WTC11 (cell line): ENCODE data around the gene PIGQ. TPM values are rescaled to one million over a fixed set of nuclear protein-coding genes. Genes with fewer than 3 reads are reported as not detected.

Source experiments
- ATAC-seq: fragments of 200-7000 bp; cut with Tn5 transposase; 2 replicates; pipeline ENCODE4 v1.10.0; 2021; ENCODE audit warnings: mild to moderate bottlenecking, moderate library complexity
- CTCF ChIA-PET: fragments of 300-600 bp; sonication (Branson Sonifier 250); formaldehyde crosslinking; loops from one replicate; lab custom pipeline; 2021; ENCODE audit warnings: antibody characterized with exemption; lab: Charles Lee
- POLR2A ChIA-PET: fragments of 350-600 bp; sonication (Branson Sonifier 250); formaldehyde crosslinking; loops from one replicate; lab custom pipeline; 2021; ENCODE audit warnings: antibody characterized with exemption; lab: Charles Lee
- DNase-seq: peaks from one replicate; pipeline ENCODE4 v3.0.0; 2021; ENCODE audit warnings: low spot score
- H3K27ac Mint-ChIP-seq: 2 replicates; pipeline ENCODE4 v1.8.0; 2021; ENCODE audit warnings: mixed read lengths
- H3K27me3 Mint-ChIP-seq: 2 replicates; pipeline ENCODE4 v1.8.0; 2021; ENCODE audit warnings: low read depth, mild to moderate bottlenecking, moderate library complexity, mixed read lengths
- H3K36me3 Mint-ChIP-seq: 2 replicates; pipeline ENCODE4 v1.8.0; 2021; ENCODE audit warnings: mixed read lengths
- H3K4me1 Mint-ChIP-seq: 2 replicates; pipeline ENCODE4 v1.8.0; 2022; ENCODE audit warnings: mixed read lengths
- H3K4me3 Mint-ChIP-seq: 2 replicates; pipeline ENCODE4 v1.8.0; 2021; ENCODE audit warnings: mild to moderate bottlenecking, moderate library complexity, mixed read lengths
- H3K9me3 Mint-ChIP-seq: 2 replicates; pipeline ENCODE4 v1.8.0; 2021; ENCODE audit warnings: mixed read lengths
- RELA ChIP-seq: sonication (generic); formaldehyde crosslinking; IDR thresholded peaks from 2 replicates; pipeline ENCODE4 v1.8.1; 2022; ENCODE audit warnings: missing genetic modification reagents, mild to moderate bottlenecking, borderline replicate concordance
- RORB ChIP-seq: fragments of 250-450 bp; sonication (Bioruptor Pico); IDR thresholded peaks from 2 replicates; pipeline ENCODE4 v1.9.0; 2021; ENCODE audit warnings: mild to moderate bottlenecking
- ZNF317 ChIP-seq: sonication (generic); formaldehyde crosslinking; IDR thresholded peaks from 2 replicates; pipeline ENCODE4 v1.8.1; 2023; ENCODE audit warnings: low read depth, mild to moderate bottlenecking, moderate library complexity, missing genetic modification reagents, borderline replicate concordance
- ZNF396 ChIP-seq: fragments of 250-450 bp; sonication (Bioruptor Pico); IDR thresholded peaks from 2 replicates; pipeline ENCODE4 v1.8.0; 2021; ENCODE audit warnings: mild to moderate bottlenecking, moderate library complexity, borderline replicate concordance
- ZNF416 ChIP-seq: fragments of 250-450 bp; sonication (Bioruptor Pico); IDR thresholded peaks from 2 replicates; pipeline ENCODE4 v1.9.0; 2021; ENCODE audit warnings: mild to moderate bottlenecking, inconsistent platforms
- ZNF671 ChIP-seq: fragments of 250-450 bp; sonication (Bioruptor Pico); IDR thresholded peaks from 2 replicates; pipeline ENCODE4 v1.8.0; 2021; ENCODE audit warnings: mild to moderate bottlenecking
- total RNA-seq: library from RNA; stranded (reverse); gene quantifications from 3 replicates; pipeline ENCODE4 v1.2.3, GENCODE V29; 2021
- TF ChIP-seq, protein P1 (sequence below): sonication (generic); formaldehyde crosslinking; IDR thresholded peaks from 2 replicates; pipeline ENCODE4 v1.8.0; 2023; ENCODE audit warnings: missing genetic modification reagents, mild to moderate bottlenecking, borderline replicate concordance
- TF ChIP-seq, protein P2 (sequence below): fragments of 250-450 bp; sonication (Bioruptor Pico); IDR thresholded peaks from 2 replicates; pipeline ENCODE4 v1.9.0; 2021; ENCODE audit warnings: moderate library complexity, mild to moderate bottlenecking, inconsistent platforms, borderline replicate concordance
- TF ChIP-seq, protein P3 (sequence below): sonication (generic); formaldehyde crosslinking; IDR thresholded peaks from 2 replicates; pipeline ENCODE4 v1.8.1; 2023; ENCODE audit warnings: mild to moderate bottlenecking, missing genetic modification reagents
- TF ChIP-seq, protein P4 (sequence below): fragments of 250-450 bp; sonication (Bioruptor Pico); IDR thresholded peaks from 2 replicates; pipeline ENCODE4 v1.9.0; 2021; ENCODE audit warnings: mild to moderate bottlenecking
- TF ChIP-seq, protein P5 (sequence below): sonication (generic); formaldehyde crosslinking; IDR thresholded peaks from 2 replicates; pipeline ENCODE4 v1.8.1; 2023; ENCODE audit warnings: mild to moderate bottlenecking, moderate library complexity, missing genetic modification reagents
- TF ChIP-seq, protein P6 (sequence below): sonication (generic); formaldehyde crosslinking; IDR thresholded peaks from 2 replicates; pipeline ENCODE4 v1.8.1; 2023; ENCODE audit warnings: mild to moderate bottlenecking, missing genetic modification reagents, borderline replicate concordance

The PIGQ gene
- total RNA-seq, 1 experiment from 2014 or later: 63.7 TPM

DNA sequence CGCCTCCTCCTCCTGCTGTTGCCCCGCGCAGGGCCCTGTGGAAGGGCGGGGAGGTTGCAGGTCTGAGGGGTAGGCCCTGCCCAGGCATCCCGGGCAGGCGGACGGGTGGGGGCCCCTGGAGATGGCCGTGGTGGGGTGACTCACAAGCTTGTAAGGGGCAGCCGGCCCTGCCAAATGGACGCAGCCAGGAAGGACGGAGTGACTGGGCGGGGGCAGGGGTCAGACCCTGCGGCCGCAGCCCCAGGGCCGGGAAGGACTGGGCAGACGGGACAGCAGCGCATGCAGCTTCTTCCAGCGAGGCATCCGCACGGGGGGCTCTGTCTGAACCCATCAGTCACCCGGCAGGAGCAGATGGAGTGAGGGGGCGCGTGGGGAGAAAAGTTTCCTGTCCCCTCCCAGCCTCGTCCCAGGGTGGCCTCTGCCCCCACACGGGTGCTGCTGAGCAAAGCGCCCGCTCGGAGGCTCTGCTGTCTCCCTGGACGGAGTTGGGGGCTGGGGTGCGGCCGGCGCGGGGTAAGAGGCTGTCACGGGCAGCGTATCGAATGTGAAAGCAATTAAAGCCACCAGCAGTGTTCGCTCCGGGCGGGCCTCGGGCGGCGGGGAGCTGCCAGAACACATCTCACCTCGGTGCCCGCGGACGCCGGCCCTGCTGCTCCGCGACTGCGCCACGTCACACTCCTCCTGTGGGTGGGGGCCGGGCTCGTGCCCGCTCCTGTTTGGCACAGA lies 15.0 kb upstream of the PIGQ start (continued):
- TF ChIP-seq, protein P1, sequence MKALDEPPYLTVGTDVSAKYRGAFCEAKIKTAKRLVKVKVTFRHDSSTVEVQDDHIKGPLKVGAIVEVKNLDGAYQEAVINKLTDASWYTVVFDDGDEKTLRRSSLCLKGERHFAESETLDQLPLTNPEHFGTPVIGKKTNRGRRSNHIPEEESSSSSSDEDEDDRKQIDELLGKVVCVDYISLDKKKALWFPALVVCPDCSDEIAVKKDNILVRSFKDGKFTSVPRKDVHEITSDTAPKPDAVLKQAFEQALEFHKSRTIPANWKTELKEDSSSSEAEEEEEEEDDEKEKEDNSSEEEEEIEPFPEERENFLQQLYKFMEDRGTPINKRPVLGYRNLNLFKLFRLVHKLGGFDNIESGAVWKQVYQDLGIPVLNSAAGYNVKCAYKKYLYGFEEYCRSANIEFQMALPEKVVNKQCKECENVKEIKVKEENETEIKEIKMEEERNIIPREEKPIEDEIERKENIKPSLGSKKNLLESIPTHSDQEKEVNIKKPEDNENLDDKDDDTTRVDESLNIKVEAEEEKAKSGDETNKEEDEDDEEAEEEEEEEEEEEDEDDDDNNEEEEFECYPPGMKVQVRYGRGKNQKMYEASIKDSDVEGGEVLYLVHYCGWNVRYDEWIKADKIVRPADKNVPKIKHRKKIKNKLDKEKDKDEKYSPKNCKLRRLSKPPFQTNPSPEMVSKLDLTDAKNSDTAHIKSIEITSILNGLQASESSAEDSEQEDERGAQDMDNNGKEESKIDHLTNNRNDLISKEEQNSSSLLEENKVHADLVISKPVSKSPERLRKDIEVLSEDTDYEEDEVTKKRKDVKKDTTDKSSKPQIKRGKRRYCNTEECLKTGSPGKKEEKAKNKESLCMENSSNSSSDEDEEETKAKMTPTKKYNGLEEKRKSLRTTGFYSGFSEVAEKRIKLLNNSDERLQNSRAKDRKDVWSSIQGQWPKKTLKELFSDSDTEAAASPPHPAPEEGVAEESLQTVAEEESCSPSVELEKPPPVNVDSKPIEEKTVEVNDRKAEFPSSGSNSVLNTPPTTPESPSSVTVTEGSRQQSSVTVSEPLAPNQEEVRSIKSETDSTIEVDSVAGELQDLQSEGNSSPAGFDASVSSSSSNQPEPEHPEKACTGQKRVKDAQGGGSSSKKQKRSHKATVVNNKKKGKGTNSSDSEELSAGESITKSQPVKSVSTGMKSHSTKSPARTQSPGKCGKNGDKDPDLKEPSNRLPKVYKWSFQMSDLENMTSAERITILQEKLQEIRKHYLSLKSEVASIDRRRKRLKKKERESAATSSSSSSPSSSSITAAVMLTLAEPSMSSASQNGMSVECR (CRISPR knock-in tag): no peak
- no peak for TF ChIP-seq ZNF416 (CRISPR knock-in tag)
- TF ChIP-seq, protein P2, sequence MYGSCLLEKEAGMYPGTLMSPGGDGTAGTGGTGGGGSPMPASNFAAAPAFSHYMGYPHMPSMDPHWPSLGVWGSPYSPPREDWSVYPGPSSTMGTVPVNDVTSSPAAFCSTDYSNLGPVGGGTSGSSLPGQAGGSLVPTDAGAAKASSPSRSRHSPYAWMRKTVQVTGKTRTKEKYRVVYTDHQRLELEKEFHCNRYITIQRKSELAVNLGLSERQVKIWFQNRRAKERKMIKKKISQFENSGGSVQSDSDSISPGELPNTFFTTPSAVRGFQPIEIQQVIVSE (CRISPR knock-in tag): no peak
- TF ChIP-seq, protein P3, sequence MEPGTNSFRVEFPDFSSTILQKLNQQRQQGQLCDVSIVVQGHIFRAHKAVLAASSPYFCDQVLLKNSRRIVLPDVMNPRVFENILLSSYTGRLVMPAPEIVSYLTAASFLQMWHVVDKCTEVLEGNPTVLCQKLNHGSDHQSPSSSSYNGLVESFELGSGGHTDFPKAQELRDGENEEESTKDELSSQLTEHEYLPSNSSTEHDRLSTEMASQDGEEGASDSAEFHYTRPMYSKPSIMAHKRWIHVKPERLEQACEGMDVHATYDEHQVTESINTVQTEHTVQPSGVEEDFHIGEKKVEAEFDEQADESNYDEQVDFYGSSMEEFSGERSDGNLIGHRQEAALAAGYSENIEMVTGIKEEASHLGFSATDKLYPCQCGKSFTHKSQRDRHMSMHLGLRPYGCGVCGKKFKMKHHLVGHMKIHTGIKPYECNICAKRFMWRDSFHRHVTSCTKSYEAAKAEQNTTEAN (CRISPR knock-in tag): no peak
- no peak for TF ChIP-seq RORB (CRISPR knock-in tag)
- TF ChIP-seq, all 79 proteins: peak for 0

DNA sequence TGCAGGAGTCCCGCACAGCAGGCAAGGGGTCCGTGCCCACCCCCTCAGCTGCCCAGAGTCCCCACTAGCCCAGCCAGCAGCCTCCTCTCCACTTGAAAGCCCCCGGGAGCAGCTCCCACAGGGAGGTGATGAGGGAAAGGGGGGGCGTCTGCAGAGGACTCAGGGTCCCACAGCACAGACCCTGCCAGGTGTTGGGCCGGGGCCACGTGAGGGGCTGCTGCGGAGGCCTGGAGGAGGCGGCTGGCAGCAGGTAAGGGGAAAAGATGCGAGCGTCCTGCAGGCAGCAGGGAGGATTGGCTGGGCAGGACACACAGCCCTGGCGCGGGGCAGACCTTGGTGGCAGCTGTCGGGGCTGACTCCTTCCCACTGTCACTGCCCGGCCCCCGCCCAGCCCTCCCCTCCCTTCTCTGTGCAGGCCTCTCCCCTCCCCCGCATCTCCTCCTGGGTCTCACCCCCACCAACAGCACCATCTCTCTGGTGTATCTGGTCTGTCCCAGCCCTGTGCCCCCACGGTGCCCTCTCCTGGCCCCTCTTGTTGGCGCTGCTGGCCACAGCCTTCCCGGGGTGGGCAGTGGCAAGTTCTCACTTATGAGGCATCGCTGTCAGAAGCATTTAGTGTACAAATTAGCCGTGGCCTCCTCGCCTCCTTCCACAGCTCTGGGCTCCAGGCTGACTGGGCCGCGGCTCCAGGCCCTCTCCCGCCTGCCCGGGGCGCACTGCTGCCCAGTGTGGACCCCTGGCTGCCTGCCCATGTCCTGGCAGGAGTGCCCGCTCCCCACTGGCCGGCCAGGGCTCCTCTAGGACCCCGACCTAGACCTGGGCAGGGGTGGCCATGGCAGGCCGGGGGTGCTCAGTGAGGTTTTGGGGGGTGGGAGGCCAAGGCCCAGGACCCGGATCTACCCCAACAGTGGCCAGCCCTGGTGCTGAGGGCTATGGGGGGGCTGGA lies 14.0 kb upstream of the PIGQ start:
- H3K36me3 Mint-ChIP-seq: no peaks in the 10 kb centered on the region
- TF ChIP-seq ZNF396 (no peak), ZNF317 (no peak), RELA (CRISPR knock-in tag) (no peak), ZNF671 (no peak)
- TF ChIP-seq, protein P4, sequence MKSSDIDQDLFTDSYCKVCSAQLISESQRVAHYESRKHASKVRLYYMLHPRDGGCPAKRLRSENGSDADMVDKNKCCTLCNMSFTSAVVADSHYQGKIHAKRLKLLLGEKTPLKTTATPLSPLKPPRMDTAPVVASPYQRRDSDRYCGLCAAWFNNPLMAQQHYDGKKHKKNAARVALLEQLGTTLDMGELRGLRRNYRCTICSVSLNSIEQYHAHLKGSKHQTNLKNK: no peak
- TF ChIP-seq, protein P5, sequence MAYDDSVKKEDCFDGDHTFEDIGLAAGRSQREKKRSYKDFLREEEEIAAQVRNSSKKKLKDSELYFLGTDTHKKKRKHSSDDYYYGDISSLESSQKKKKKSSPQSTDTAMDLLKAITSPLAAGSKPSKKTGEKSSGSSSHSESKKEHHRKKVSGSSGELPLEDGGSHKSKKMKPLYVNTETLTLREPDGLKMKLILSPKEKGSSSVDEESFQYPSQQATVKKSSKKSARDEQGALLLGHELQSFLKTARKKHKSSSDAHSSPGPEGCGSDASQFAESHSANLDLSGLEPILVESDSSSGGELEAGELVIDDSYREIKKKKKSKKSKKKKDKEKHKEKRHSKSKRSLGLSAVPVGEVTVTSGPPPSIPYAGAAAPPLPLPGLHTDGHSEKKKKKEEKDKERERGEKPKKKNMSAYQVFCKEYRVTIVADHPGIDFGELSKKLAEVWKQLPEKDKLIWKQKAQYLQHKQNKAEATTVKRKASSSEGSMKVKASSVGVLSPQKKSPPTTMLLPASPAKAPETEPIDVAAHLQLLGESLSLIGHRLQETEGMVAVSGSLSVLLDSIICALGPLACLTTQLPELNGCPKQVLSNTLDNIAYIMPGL (CRISPR knock-in tag): no peak
- TF ChIP-seq, protein P6, sequence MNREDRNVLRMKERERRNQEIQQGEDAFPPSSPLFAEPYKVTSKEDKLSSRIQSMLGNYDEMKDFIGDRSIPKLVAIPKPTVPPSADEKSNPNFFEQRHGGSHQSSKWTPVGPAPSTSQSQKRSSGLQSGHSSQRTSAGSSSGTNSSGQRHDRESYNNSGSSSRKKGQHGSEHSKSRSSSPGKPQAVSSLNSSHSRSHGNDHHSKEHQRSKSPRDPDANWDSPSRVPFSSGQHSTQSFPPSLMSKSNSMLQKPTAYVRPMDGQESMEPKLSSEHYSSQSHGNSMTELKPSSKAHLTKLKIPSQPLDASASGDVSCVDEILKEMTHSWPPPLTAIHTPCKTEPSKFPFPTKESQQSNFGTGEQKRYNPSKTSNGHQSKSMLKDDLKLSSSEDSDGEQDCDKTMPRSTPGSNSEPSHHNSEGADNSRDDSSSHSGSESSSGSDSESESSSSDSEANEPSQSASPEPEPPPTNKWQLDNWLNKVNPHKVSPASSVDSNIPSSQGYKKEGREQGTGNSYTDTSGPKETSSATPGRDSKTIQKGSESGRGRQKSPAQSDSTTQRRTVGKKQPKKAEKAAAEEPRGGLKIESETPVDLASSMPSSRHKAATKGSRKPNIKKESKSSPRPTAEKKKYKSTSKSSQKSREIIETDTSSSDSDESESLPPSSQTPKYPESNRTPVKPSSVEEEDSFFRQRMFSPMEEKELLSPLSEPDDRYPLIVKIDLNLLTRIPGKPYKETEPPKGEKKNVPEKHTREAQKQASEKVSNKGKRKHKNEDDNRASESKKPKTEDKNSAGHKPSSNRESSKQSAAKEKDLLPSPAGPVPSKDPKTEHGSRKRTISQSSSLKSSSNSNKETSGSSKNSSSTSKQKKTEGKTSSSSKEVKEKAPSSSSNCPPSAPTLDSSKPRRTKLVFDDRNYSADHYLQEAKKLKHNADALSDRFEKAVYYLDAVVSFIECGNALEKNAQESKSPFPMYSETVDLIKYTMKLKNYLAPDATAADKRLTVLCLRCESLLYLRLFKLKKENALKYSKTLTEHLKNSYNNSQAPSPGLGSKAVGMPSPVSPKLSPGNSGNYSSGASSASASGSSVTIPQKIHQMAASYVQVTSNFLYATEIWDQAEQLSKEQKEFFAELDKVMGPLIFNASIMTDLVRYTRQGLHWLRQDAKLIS (CRISPR knock-in tag): no peak
- TF ChIP-seq, all 79 proteins: peak for 0
- Mint-ChIP-seq H3K4me1 (no peaks in the 10 kb centered on the region), H3K4me3 (no peak overlapping the region), H3K27ac (no peak overlapping the region), H3K9me3 (no peaks in the 10 kb centered on the region), H3K27me3 (peaks cover 14% of the 10 kb centered on the region)
- ATAC-seq (no peak), DNase-seq (no peak)
- POLR2A ChIA-PET: interaction anchor here (0.5 kb wide), 1 partner anchor 102 kb away, joined by 4 read pairs; no protein-coding TSS in a partner anchor
- CTCF ChIA-PET: interaction anchor here (0.6 to 0.9 kb wide), 3 partner anchors 17 to 46 kb away, joined by 3 to 6 read pairs (median 3); no protein-coding TSS in a partner anchor
